ENCODE results near the gene NCSTN.

DNA sequence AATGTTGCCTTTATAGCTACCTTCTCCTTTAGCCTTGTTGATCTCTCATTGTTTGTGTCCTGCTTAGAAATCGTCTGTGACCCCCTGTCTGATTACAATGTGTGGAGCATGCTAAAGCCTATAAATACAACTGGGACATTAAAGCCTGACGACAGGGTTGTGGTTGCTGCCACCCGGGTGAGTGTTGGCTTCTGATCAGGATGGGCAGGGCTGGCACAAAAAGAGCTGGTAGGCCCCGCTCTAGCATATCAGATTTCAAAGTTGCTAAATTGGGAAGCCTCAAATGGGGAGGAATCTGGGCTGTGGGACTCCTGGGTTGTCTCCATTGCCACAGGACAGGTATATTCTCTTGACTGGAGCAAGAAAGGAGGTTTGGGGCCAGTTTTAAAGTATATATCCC lies 8.4 kb downstream of the NCSTN start:
- TF ChIP-seq SPI1 (IDR thresholded peaks at IDR 0.05; ENCODE audit: low read depth, low read length): no peak
- no peak for TF ChIP-seq POLR2A (IDR thresholded peaks at IDR 0.05; ENCODE audit: low read depth, low read length)
- no peak for TF ChIP-seq POLR2AphosphoS5 (IDR thresholded peaks at IDR 0.05; ENCODE audit: low read depth, low read length)

Measured in GM12891 (cell line).